GM12873 (cell line): Measurements from ENCODE around the gene GPR137B.

ENCODE experiments used
- CTCF ChIP-seq: IDR thresholded peaks from 2 replicates; pipeline ENCODE4 v1.5.1; 2012; ENCODE audit warnings: low read depth, mild to moderate bottlenecking, moderate library complexity, low read length, control low read depth; ENCODE audit not compliant: insufficient read depth; ENCODE audit errors: missing control alignments

Gene GPR137B

DNA sequence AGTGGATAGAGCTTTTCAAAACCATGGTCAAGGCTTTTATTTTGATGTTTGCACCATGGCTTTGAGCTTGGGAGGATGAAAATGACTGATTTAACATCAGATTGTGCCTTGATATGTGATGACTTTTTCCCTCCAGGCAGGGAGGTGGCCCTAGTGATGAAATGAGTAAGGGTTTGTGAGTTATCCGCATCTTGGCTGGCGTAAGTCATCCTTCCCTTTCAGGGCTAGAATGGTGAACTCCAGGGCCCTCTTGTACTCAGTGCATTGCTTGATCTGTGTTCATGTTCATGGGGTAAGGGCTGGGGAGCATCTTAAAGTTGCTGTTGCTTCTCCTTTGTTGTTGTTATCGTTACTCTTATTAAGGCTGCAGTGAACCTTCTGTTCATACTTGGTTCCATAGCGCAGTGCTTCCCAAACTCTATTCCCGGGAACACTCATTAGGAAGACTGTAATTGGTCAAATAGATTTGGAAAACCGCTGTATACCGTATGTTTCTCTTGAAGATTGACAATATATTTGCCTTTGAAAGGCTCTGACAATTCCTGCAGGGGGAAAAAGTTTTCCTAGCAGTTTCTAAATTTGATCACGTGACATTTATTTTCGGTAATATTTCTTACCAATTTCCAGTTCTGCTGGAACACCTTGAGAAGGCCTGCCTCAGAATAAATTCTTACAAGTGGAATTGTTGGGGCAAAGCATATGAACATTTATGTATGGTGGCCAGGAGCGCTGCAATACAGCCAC, 23.1 kb downstream of the GPR137B start:
- TF ChIP-seq CTCF, result no peak

DNA sequence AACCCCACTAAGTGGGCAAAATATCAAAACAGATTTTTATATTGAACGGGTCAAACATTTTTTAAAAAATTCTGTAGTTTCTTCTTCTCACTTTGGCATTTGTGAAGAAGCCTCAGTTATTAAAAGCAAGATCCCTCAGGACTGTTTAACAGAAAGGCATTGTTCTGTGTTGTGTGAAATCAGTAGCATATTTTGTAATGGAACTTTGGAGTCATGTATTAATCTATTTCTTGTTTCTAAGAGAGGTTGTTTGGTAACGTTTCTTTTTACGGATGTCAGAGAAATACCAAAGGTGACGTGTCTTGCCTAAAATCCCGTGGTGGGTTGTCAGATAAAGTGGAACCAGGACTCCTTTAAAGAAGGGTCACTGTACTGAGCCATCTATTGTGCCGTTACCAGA, 23.7 kb downstream of the GPR137B start:
- TF ChIP-seq CTCF, result no peak

DNA sequence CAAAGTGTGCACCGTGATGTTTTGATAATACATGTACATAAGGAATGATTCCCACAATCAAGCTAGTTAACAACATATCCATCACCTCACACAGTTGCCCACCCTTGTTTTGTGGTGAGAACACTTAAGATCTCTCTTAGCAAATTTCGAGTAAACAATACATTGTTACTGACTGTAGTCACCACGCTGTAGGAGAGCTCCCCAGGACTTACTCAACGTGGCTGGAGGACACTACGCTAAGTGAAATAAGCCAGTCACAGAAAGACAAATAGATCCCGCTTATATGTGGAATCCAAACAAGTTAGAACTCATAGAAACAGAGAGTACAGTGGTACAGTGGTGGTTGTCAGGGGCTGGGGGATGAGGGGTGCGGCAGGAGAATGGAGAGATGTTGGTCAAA, 24.8 kb downstream of the GPR137B start:
- TF ChIP-seq CTCF, result no peak

- TF ChIP-seq CTCF, result no peak
Measured at GRCh38 chr1:236167578-236167977, 25.2 kb downstream of the GPR137B start.

- TF ChIP-seq CTCF, result peak; percentile 31
Measured at GRCh38 chr1:236168716-236169429, 26.5 kb downstream of the GPR137B start.

DNA sequence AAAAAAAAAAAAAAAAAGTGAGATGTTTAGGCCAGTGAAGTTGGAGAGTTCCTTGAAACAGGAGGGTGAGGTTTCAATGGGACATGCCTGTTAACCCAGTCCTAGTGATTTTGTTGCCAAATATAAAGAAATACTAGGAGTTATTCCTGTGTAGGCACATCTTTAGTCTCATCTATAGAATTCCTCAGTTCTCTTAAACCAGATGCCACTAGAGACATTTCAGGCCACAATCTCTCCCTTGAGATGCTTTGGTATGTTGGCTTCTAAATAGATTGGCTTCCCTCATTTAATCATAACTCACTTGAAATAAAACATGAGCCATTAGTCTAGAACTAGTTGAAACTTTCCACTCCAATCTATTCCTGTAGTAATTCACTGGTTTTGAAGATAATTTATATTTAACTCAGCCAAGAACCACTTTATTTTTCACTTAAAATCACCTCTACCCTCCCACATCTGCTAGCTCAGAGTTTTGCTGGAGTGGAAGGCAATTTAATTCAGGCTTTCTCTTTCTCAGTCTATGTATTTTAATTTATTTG, 29.8 kb downstream of the GPR137B start:
- no peak for TF ChIP-seq CTCF

- TF ChIP-seq CTCF, result no peak
Measured at GRCh38 chr1:236173174-236173767, 30.9 kb downstream of the GPR137B start.
